HepG2 (cell line): Measurements from ENCODE around the gene HOXD12. TPM values are rescaled to one million over a fixed set of nuclear protein-coding genes. Genes with fewer than 3 reads are reported as not detected.

ENCODE experiments used
- ATAC-seq: fragments of 200-7000 bp; cut with Tn5 transposase; 3 replicates; pipeline ENCODE4 v1.9.1; 2020; ENCODE audit warnings: mild to moderate bottlenecking, moderate library complexity
- BruUV-seq: library from RNA; stranded (reverse); fragments of 400-500 nt; replicated peaks from 2 replicates; lab custom pipeline; 2021; lab: Mats Ljungman, UMichigan
- CTCF ChIA-PET: fragments of 300-600 bp; formaldehyde crosslinking; extraction: SDS; loops from one replicate; lab custom pipeline; 2021; ENCODE audit warnings: low total read pairs, inconsistent platforms, low intra/inter-chr PET ratio; lab: Yijun Ruan, JAX
- POLR2A ChIA-PET: fragments of 350-600 bp; sonication (Branson Sonifier 250); formaldehyde crosslinking; loops from one replicate; lab custom pipeline; 2020; ENCODE audit warnings: antibody characterized with exemption, inconsistent platforms; lab: Yijun Ruan, JAX
- DNase-seq: peaks from one replicate; pipeline ENCODE4 v3.0.0-alpha.2; 2015; ENCODE audit warnings: low spot score
- FAIRE-seq: peaks from 3 replicates; lab custom pipeline; 2011; peaks lifted over from hg19 to GRCh38; lab: Jason Lieb, UNC
- H2AFZ ChIP-seq: one replicate; pipeline ENCODE4 v1.6.1; 2011; ENCODE audit warnings: low read length, inconsistent platforms
- H3K27ac ChIP-seq: fragments of 300-600 bp; 3 replicates; pipeline ENCODE4 v1.8.0; 2011; ENCODE audit warnings: mixed run types, mild to moderate bottlenecking, mixed read lengths, low read length, inconsistent platforms; ENCODE audit not compliant: insufficient read depth; ENCODE audit errors: extremely low read length
- H3K27me3 ChIP-seq, 2 experiments: fragments of 200-600 bp in 1 of 2; 2 replicates in 1 of 2; 3 replicates in 1 of 2; pipeline versions ENCODE4 v1.6.0 to v1.8.0; 2011; ENCODE audit warnings: low read length in 2 of 2, mild to moderate bottlenecking in 2 of 2, moderate library complexity in 2 of 2, inconsistent platforms in 1 of 2; ENCODE audit not compliant: insufficient read depth in 2 of 2, control insufficient read depth in 1 of 2
- H3K36me3 ChIP-seq, 2 experiments: fragments of 200-600 bp in 1 of 2; replicated peaks in 1 of 2; 2 replicates in 1 of 2; 3 replicates in 1 of 2; pipeline versions ENCODE4 v1.5.1 to v1.8.0; 2011; ENCODE audit warnings: low read length in 2 of 2, inconsistent platforms in 1 of 2; ENCODE audit not compliant: insufficient read depth in 2 of 2, control insufficient read depth in 1 of 2
- H3K4me1 ChIP-seq: 2 replicates; pipeline ENCODE4 v1.5.1; 2012; ENCODE audit warnings: low read length, inconsistent platforms; ENCODE audit not compliant: insufficient read depth
- H3K4me2 ChIP-seq: 2 replicates; pipeline ENCODE4 v1.6.0; 2011; ENCODE audit warnings: low read depth, low read length, inconsistent platforms
- H3K4me3 ChIP-seq, 3 experiments: fragments of 200-600 bp in 1 of 3; sonication (generic), shearing (Covaris generic) in 1 of 3; replicated peaks in 1 of 3; 2 replicates each; pipeline ENCODE4 v1.5.1; 2011 to 2016; ENCODE audit warnings: low read length in 3 of 3, inconsistent platforms in 2 of 3, low read depth in 2 of 3, mild to moderate bottlenecking in 2 of 3, control low read depth in 1 of 3, mixed read lengths in 1 of 3; ENCODE audit not compliant: insufficient read depth in 1 of 3
- H3K79me2 ChIP-seq: one replicate; pipeline ENCODE4 v1.6.1; 2011; ENCODE audit warnings: low read length, inconsistent platforms; ENCODE audit not compliant: insufficient read depth
- H3K9ac ChIP-seq: 2 replicates; pipeline ENCODE4 v1.6.0; 2011; ENCODE audit warnings: mild to moderate bottlenecking, low read depth, low read length, inconsistent platforms; ENCODE audit not compliant: insufficient read depth
- H3K9me3 ChIP-seq: 2 replicates; pipeline ENCODE4 v1.5.1; 2012; ENCODE audit warnings: mild to moderate bottlenecking, low read length
- H4K20me1 ChIP-seq: 2 replicates; pipeline ENCODE4 v1.6.0; 2011; ENCODE audit warnings: inconsistent platforms, mild to moderate bottlenecking, low read length, moderate library complexity; ENCODE audit not compliant: insufficient read depth
- BORCS8-MEF2B ChIP-seq: sonication (generic); formaldehyde crosslinking; IDR thresholded peaks from 2 replicates; pipeline ENCODE4 v1.8.0; 2022; ENCODE audit warnings: mild to moderate bottlenecking, missing genetic modification reagents
- HDAC1 ChIP-seq: sonication (generic); formaldehyde crosslinking; IDR thresholded peaks from 2 replicates; pipeline ENCODE4 v1.5.1; 2020; ENCODE audit warnings: mild to moderate bottlenecking, missing genetic modification reagents
- HNRNPH1 ChIP-seq: fragments of 200-400 bp; formaldehyde crosslinking; optimal IDR thresholded peaks from 2 replicates; pipeline ENCODE3; 2017; ENCODE audit warnings: mild to moderate bottlenecking, low read depth, low read length
- KAT7 ChIP-seq: IDR thresholded peaks from 2 replicates; pipeline ENCODE4 v1.6.1; 2018; ENCODE audit warnings: borderline replicate concordance, missing compliant biosample characterization
- MBNL3 ChIP-seq: fragments of 250-450 bp; sonication (Bioruptor Pico); conservative IDR thresholded peaks from 2 replicates; pipeline ENCODE4 v1.8.0; 2022; ENCODE audit warnings: mild to moderate bottlenecking, inconsistent platforms
- SALL2 ChIP-seq: sonication (generic); formaldehyde crosslinking; IDR thresholded peaks from 2 replicates; pipeline ENCODE4 v1.8.1; 2023; ENCODE audit warnings: mild to moderate bottlenecking, missing genetic modification reagents, inconsistent platforms
- SKI ChIP-seq: fragments of 450-650 bp; IDR thresholded peaks from one replicate; pipeline ENCODE4 v1.6.1; 2018; ENCODE audit warnings: mild to moderate bottlenecking; ENCODE audit not compliant: partially characterized antibody
- SMC3 ChIP-seq: IDR thresholded peaks from 2 replicates; pipeline ENCODE4 v1.6.1; 2011; ENCODE audit warnings: low read length, improper control_type of control experiment
- ZMYM3 ChIP-seq: sonication (generic); formaldehyde crosslinking; IDR thresholded peaks from 2 replicates; pipeline ENCODE4 v1.5.1; 2020; ENCODE audit warnings: mild to moderate bottlenecking, missing genetic modification reagents
- ZNF143 ChIP-seq: sonication (generic); formaldehyde crosslinking; IDR thresholded peaks from 2 replicates; pipeline ENCODE4 v1.4.0; 2020; ENCODE audit warnings: missing genetic modification reagents
- ZNF331 ChIP-seq: sonication (generic); formaldehyde crosslinking; IDR thresholded peaks from 2 replicates; pipeline ENCODE4 v1.4.0; 2020; ENCODE audit warnings: missing genetic modification reagents
- ZNF382 ChIP-seq: sonication (generic); formaldehyde crosslinking; IDR thresholded peaks from 2 replicates; pipeline ENCODE4 v1.5.0; 2020; ENCODE audit warnings: missing genetic modification reagents, mild to moderate bottlenecking, borderline replicate concordance
- ZNF431 ChIP-seq: sonication (generic); formaldehyde crosslinking; IDR thresholded peaks from 2 replicates; pipeline ENCODE4 v1.9.0; 2022; ENCODE audit warnings: missing genetic modification reagents, low read depth, mild to moderate bottlenecking, borderline replicate concordance
- ZNF496 ChIP-seq: sonication (generic); formaldehyde crosslinking; IDR thresholded peaks from 2 replicates; pipeline ENCODE4 v1.8.1; 2023; ENCODE audit warnings: mild to moderate bottlenecking, moderate library complexity, missing genetic modification reagents; ENCODE audit not compliant: insufficient replicate concordance
- ZNF672 ChIP-seq: sonication (generic); formaldehyde crosslinking; IDR thresholded peaks from 2 replicates; pipeline ENCODE4 v1.8.1; 2022; ENCODE audit warnings: missing genetic modification reagents
- WGBS: methylation state at CpG from one replicate; pipeline ENCODE4 v1.1.6; 2017; ENCODE audit warnings: low lambda C conversion rate; 5-methylcytosine and 5-hydroxymethylcytosine counted together
- in situ Hi-C: cut with HindIII; loops from 2 replicates; pipeline ENCODE4 v1.10.0; 2017; ENCODE audit warnings: low pct_unique_long_range_greater_than_20kb; ENCODE audit not compliant: extremely low pct_ligation_motif_present
- intact Hi-C: fragments of 100-400 bp; cut with micrococcal nuclease; formaldehyde crosslinking; loops from one replicate; pipeline ENCODE4 v1.10.0; 2022; ENCODE audit not compliant: unreplicated experiment
- polyA plus RNA-seq, 8 experiments: library from polyadenylated mRNA; depleted of rRNA in 3 of 8; stranded (reverse) in 7 of 8; unstranded in 1 of 8; fragments of >200 nt; fragmentation: Illumina TruSeq in 4 of 8; extraction: Trizol in 4 of 8; gene quantifications; 2 replicates each; pipeline versions ENCODE4 v1.2.1 to v1.2.3, GENCODE V29; 2011 to 2016; ENCODE audit warnings: low read depth in 4 of 8, missing spikeins in 1 of 8, mixed read lengths in 1 of 8; ENCODE audit not compliant: insufficient read depth in 1 of 8
- total RNA-seq, 5 experiments: library from RNA; depleted of rRNA; stranded (reverse); fragments of >200 nt; fragmentation: Illumina TruSeq; extraction: Trizol; gene quantifications; 2 replicates each; pipeline ENCODE4 v1.2.3, GENCODE V29; 2016; ENCODE audit warnings: low read depth in 1 of 5
- TF ChIP-seq, protein P1 (sequence below): sonication (generic); formaldehyde crosslinking; conservative IDR thresholded peaks from 2 replicates; pipeline ENCODE4 v1.8.0; 2022; ENCODE audit warnings: mild to moderate bottlenecking, moderate library complexity, missing genetic modification reagents
- TF ChIP-seq, protein P2 (sequence below): sonication (generic); formaldehyde crosslinking; conservative IDR thresholded peaks from 2 replicates; pipeline ENCODE4 v1.8.0; 2022; ENCODE audit warnings: low read depth, missing genetic modification reagents
- TF ChIP-seq, protein P3 (sequence below): IDR thresholded peaks from 2 replicates; pipeline ENCODE4 v1.6.1; 2018; ENCODE audit warnings: missing genetic modification reagents, mild to moderate bottlenecking, missing compliant biosample characterization

HOXD12 gene
- total and polyA plus RNA-seq, 2 of the 13 experiments (the other 11 are each of a cell fraction or from before 2014, with no cell fraction given): not detected

DNA sequence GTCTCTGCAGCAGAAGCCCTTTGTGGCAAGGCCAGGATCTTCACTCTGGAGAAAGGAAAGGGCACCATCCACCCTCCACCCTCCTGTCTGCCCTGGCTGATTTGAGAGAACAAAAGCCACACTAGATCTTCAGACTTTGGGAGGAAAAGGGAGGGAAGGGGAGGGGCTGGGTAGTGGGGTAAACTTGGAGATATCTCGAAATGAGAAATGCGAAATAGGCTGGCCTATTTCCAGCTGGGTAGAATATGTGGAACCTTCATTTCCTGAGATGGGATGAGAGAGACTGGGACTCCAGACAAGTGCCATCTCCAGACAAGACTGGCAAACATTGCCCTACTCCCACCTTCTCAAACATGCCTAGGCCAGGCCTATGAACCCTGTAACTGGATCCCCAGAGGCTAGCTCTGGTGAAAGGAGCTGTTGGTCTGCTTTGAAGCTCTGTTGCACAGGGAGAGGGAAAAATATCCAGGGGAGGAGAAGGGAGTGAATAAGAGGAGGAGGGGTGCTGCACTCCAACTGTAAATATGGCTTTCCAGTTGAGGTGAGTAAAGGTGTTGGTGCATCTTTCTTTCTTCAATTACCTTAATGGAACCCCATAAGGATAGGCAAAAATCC lies 1.7 kb downstream of the HOXD12 start (continued):
- TF ChIP-seq ZNF496 (CRISPR knock-in tag): no peak

DNA sequence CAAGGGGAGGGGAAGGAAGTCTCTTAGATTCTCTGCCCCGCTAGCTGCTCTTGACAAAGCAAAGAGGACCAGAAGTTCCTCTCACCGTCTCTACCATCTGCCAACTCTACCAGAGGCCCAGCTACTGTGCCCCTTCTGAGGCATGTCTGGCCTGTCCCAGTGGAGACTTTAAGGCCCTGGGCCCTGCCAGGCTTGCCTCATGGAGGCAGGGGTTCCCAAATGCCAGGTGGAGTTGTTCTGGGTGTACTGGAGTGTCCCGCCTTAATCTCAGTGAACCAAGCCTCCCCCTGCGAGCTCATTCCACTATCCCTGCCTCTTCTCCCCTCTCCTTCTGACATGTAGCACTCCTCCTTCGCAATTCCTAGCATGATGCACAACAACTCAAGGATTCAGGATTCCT lies 2.2 kb downstream of the HOXD12 start:
- ChIA-PET POLR2A (no interaction called here), CTCF (no interaction called here)
- BruUV-seq: no TSS peak

More for the DNA sequence above, 2.2 kb downstream of the HOXD12 start:
- Histone ChIP-seq H3K4me1 (peaks cover 12% of the 10 kb centered on the region), H3K9me3 (no peaks in the 10 kb centered on the region), H3K27ac (no peak overlapping the region), H4K20me1 (no peaks in the 10 kb centered on the region; the same call in 1 of the 2 replicates), H3K36me3 (no peaks in the 10 kb centered on the region), H3K4me3 (no peak overlapping the region), H3K27me3 (peaks cover 38 to 99% of the 10 kb centered on the region in 2 experiments), H3K4me2 (no peak overlapping the region), H3K9ac (no peak overlapping the region), H3K79me2 (no peaks in the 10 kb centered on the region), H2AFZ (no peak overlapping the region)
- WGBS: 21% methylated on average over 5 of the region's 5 CpGs
- FAIRE-seq (no peak), ATAC-seq (no peak), DNase-seq (no peak)
- in situ Hi-C loops (loop anchor here (10.0 kb wide), 1 partner anchor 1067 kb away; no protein-coding TSS in a partner anchor), intact Hi-C loops (no loop called here)
- TF ChIP-seq ZNF382 (CRISPR knock-in tag) (no peak), HNRNPH1 (no peak), SALL2 (CRISPR knock-in tag) (no peak), ZNF143 (CRISPR knock-in tag) (no peak), ZNF431 (CRISPR knock-in tag) (no peak), ZNF331 (CRISPR knock-in tag) (no peak), HDAC1 (CRISPR knock-in tag) (no peak), ZMYM3 (no peak), SKI (no peak), ZNF672 (CRISPR knock-in tag) (no peak), KAT7 (CRISPR knock-in tag) (no peak), SMC3 (no peak), BORCS8-MEF2B (no peak), MBNL3 (CRISPR knock-in tag) (no peak)
- TF ChIP-seq, protein P1, sequence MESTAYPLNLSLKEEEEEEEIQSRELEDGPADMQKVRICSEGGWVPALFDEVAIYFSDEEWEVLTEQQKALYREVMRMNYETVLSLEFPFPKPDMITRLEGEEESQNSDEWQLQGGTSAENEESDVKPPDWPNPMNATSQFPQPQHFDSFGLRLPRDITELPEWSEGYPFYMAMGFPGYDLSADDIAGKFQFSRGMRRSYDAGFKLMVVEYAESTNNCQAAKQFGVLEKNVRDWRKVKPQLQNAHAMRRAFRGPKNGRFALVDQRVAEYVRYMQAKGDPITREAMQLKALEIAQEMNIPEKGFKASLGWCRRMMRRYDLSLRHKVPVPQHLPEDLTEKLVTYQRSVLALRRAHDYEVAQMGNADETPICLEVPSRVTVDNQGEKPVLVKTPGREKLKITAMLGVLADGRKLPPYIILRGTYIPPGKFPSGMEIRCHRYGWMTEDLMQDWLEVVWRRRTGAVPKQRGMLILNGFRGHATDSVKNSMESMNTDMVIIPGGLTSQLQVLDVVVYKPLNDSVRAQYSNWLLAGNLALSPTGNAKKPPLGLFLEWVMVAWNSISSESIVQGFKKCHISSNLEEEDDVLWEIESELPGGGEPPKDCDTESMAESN (CRISPR knock-in tag): no peak
- TF ChIP-seq, protein P2, sequence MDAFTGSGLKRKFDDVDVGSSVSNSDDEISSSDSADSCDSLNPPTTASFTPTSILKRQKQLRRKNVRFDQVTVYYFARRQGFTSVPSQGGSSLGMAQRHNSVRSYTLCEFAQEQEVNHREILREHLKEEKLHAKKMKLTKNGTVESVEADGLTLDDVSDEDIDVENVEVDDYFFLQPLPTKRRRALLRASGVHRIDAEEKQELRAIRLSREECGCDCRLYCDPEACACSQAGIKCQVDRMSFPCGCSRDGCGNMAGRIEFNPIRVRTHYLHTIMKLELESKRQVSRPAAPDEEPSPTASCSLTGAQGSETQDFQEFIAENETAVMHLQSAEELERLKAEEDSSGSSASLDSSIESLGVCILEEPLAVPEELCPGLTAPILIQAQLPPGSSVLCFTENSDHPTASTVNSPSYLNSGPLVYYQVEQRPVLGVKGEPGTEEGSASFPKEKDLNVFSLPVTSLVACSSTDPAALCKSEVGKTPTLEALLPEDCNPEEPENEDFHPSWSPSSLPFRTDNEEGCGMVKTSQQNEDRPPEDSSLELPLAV (CRISPR knock-in tag): no peak
- TF ChIP-seq, protein P3, sequence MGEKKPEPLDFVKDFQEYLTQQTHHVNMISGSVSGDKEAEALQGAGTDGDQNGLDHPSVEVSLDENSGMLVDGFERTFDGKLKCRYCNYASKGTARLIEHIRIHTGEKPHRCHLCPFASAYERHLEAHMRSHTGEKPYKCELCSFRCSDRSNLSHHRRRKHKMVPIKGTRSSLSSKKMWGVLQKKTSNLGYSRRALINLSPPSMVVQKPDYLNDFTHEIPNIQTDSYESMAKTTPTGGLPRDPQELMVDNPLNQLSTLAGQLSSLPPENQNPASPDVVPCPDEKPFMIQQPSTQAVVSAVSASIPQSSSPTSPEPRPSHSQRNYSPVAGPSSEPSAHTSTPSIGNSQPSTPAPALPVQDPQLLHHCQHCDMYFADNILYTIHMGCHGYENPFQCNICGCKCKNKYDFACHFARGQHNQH: no peak
